Measurements from ENCODE around the gene GPHN.

GPHN gene

GRCh38 chr14:67221248-67221981 is 713.5 kb downstream of the GPHN start:
- no peak for DNase-seq

DNA sequence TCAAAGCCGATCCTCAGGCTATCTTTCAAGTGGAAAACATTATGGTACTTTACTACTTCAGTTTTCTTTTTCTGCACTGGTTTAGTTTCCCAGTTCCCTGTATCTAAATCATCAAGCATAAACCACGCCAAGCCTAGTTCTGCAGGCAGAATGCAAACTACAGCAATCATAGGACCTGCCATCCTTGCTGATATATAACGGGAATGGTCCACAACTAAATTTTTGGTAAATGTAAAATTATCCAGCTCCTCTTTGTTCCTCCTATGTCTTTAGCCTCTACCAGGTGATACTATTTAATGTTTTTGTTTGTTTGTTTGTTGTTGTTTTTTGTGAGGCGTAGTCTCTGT is 714.0 kb downstream of the GPHN start:
- no peak for DNase-seq

DNA sequence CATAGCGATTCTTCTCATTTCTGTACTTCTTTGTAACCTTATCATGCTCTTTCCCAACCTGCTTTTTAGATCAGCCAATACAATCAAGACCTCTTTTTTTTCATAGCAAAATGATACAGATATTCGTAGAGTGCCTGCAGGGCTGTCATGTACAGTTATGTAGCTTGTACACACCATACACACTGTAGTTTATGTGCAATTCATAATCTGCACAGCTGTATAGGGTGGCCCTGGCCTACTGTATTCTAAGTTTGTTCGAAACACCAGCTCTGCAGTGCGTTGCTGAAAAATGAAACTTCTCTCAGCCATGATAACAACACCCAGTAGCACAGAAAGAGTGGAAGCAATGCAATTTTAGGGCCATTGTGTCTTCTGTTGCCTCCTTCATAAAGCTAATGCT is 717.6 kb downstream of the GPHN start:
- no peak for DNase-seq

DNA sequence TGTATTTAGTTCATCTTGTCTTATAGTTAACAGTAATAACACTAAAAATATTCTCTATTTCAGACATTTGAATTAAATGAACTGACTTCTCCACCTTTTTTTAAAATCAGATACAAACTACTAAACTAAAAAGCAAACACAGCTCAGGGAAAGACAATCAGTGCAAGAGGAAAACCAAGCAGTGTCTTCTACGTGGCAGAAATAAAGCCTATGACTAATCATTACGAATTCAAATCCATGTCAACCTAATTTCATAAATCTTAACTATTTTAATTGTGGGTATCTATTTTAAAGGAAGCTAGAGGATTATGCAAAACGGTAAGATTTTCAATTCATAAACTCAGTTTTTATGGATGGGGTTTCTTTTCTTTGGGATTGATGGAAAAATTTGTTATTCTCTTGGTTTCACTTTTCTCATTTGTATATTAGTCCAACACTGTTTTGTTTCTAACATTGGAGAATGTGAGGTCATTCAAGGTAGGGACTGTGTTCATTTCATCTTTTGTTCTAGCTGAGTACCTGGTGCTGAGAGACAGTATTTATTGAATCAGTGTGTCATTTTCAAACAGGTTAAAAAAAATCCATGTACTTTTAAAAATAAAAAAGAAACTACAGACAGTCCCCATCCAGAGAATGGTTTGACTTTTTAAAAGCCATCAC is 720.5 kb downstream of the GPHN start:
- DNase-seq, result no peak

Data from nucleus accumbens (tissue), 56 donors.